ENCODE measurements around the gene INPP4B. TPM values are rescaled to one million over a fixed set of nuclear protein-coding genes. Genes with fewer than 3 reads are reported as not detected.

The INPP4B gene
- total RNA-seq, 1 experiment from 2014 or later: 41.0 TPM

GRCh38 chr4:142350871-142351270, 495.2 kb downstream of the INPP4B start:
- H3K79me2 ChIP-seq (ENCODE audit: low read length): 0 out of 2 replicates have a peak, but pooled peaks cover 26% of the 10 kb centered on the region

GRCh38 chr4:142348613-142349021, 497.5 kb downstream of the INPP4B start:
- H4K20me1 ChIP-seq (ENCODE audit: low read length): no peaks in the 10 kb centered on the region
- ChIA-PET CTCF (no interaction called here), POLR2A (ENCODE audit: unreplicated experiment) (interaction anchor here (0.5 kb wide), 1 partner anchor 145 kb away, joined by 4 read pairs; no protein-coding TSS in a partner anchor)
- no peaks in the 10 kb centered on the region for H3K9me2 ChIP-seq (replicated peaks; ENCODE audit: low read length)
- no TSS peak for BruUV-seq (replicated peaks)
- H3K27ac ChIP-seq (ENCODE audit: low read length): no peak overlapping the region
- H3K9ac ChIP-seq (ENCODE audit: low read length): no peak overlapping the region
- TF ChIP-seq CTCF (conservative IDR thresholded peaks at IDR 0.05; ENCODE audit: low read depth, low read length): no peak
- TF ChIP-seq EZH2phosphoT487 (IDR thresholded peaks at IDR 0.05; ENCODE audit: borderline replicate concordance, low read length): no peak
- TF ChIP-seq EZH2 (IDR thresholded peaks at IDR 0.05; ENCODE audit: low read length, unreplicated experiment): no peak
- no peak overlapping the region for H3K4me3 ChIP-seq (ENCODE audit: low read length)
- no peaks in the 10 kb centered on the region for H3K27me3 ChIP-seq (ENCODE audit: low read length)
- no peaks in the 10 kb centered on the region for H3F3A ChIP-seq (ENCODE audit: low read length, unreplicated experiment)
- no peak overlapping the region for H3K4me2 ChIP-seq (ENCODE audit: low read length)
- no peaks in the 10 kb centered on the region for H3K9me3 ChIP-seq (ENCODE audit: low read length)
- peaks cover 30% of the 10 kb centered on the region; the same call in 1 of the 2 replicates for H3K79me2 ChIP-seq (ENCODE audit: low read length)
- no peaks in the 10 kb centered on the region for H3K36me3 ChIP-seq (ENCODE audit: low read depth, low read length)
- peaks cover 35% of the 10 kb centered on the region for H3K4me1 ChIP-seq (ENCODE audit: insufficient read depth, low read length)
- ATAC-seq (no peak), DNase-seq (no peak)
- intact Hi-C loops (cut with micrococcal nuclease): no loop called here
- H2AFZ ChIP-seq (ENCODE audit: low read length): no peak overlapping the region

More at GRCh38 chr4:142350871-142351270, 495.2 kb downstream of the INPP4B start:
- DNase-seq: peak; percentile 67
- H4K20me1 ChIP-seq (ENCODE audit: low read length): no peaks in the 10 kb centered on the region
- H3K36me3 ChIP-seq (ENCODE audit: low read depth, low read length): no peaks in the 10 kb centered on the region
- TF ChIP-seq EZH2phosphoT487 (IDR thresholded peaks at IDR 0.05; ENCODE audit: borderline replicate concordance, low read length) (no peak), EZH2 (IDR thresholded peaks at IDR 0.05; ENCODE audit: low read length, unreplicated experiment) (no peak)
- intact Hi-C loops (cut with micrococcal nuclease): loop anchor here (5.0 kb wide), 5 partner anchors 121 to 1194 kb away; no protein-coding TSS in a partner anchor
- no TSS peak for BruUV-seq (replicated peaks)
- peak; percentile 89 for ATAC-seq
- peaks cover 55% of the 10 kb centered on the region for H3K4me1 ChIP-seq (ENCODE audit: insufficient read depth, low read length)
- H3K9me2 ChIP-seq (replicated peaks; ENCODE audit: low read length): no peaks in the 10 kb centered on the region
- no peaks in the 10 kb centered on the region for H3K9me3 ChIP-seq (ENCODE audit: low read length)
- H3K4me3 ChIP-seq (ENCODE audit: low read length): no peak overlapping the region
- H3K27ac ChIP-seq (ENCODE audit: low read length): peak overlapping the region; percentile 27
- no peaks in the 10 kb centered on the region for H3F3A ChIP-seq (ENCODE audit: low read length, unreplicated experiment)
- H3K27me3 ChIP-seq (ENCODE audit: low read length): no peaks in the 10 kb centered on the region
- 0 out of 2 replicates have a peak overlapping the region, but pooled peaks have one; percentile 7 for H2AFZ ChIP-seq (ENCODE audit: low read length)
- CTCF ChIA-PET: interaction anchor here (0.6 to 1.0 kb wide), 2 partner anchors 218 to 224 kb away, joined by 3 read pairs; no protein-coding TSS in a partner anchor
- POLR2A ChIA-PET (ENCODE audit: unreplicated experiment): interaction anchor here (1.2 kb wide), 1 partner anchor 123 kb away, joined by 3 read pairs; no protein-coding TSS in a partner anchor
- H3K4me2 ChIP-seq (ENCODE audit: low read length): peak overlapping the region; percentile 49
- no peak overlapping the region for H3K9ac ChIP-seq (ENCODE audit: low read length)

GRCh38 chr4:142347241-142347640, 498.9 kb downstream of the INPP4B start:
- BruUV-seq (replicated peaks): no TSS peak
- ChIA-PET CTCF (no interaction called here), POLR2A (ENCODE audit: unreplicated experiment) (no interaction called here)
- H3K27me3 ChIP-seq (ENCODE audit: low read length): no peaks in the 10 kb centered on the region
- peaks cover 22% of the 10 kb centered on the region for H3K4me1 ChIP-seq (ENCODE audit: insufficient read depth, low read length)
- intact Hi-C loops (cut with micrococcal nuclease): no loop called here
- H3K9me2 ChIP-seq (replicated peaks; ENCODE audit: low read length): no peaks in the 10 kb centered on the region
- ATAC-seq: no peak
- no peak overlapping the region for H3K4me3 ChIP-seq (ENCODE audit: low read length)
- no peaks in the 10 kb centered on the region for H3K9me3 ChIP-seq (ENCODE audit: low read length)
- peaks cover 26% of the 10 kb centered on the region; the same call in 1 of the 2 replicates for H3K79me2 ChIP-seq (ENCODE audit: low read length)
- no peaks in the 10 kb centered on the region for H3F3A ChIP-seq (ENCODE audit: low read length, unreplicated experiment)
- H3K9ac ChIP-seq (ENCODE audit: low read length): no peak overlapping the region
- peak; percentile 77 for DNase-seq
- H4K20me1 ChIP-seq (ENCODE audit: low read length): no peaks in the 10 kb centered on the region
- TF ChIP-seq EZH2phosphoT487 (IDR thresholded peaks at IDR 0.05; ENCODE audit: borderline replicate concordance, low read length) (no peak), EZH2 (IDR thresholded peaks at IDR 0.05; ENCODE audit: low read length, unreplicated experiment) (no peak), CTCF (conservative IDR thresholded peaks at IDR 0.05; ENCODE audit: low read depth, low read length) (no peak)
- H3K36me3 ChIP-seq (ENCODE audit: low read depth, low read length): no peaks in the 10 kb centered on the region
- no peak overlapping the region for H3K27ac ChIP-seq (ENCODE audit: low read length)
- H3K4me2 ChIP-seq (ENCODE audit: low read length): 0 out of 2 replicates have a peak overlapping the region, but pooled peaks have one; percentile 6
- no peak overlapping the region for H2AFZ ChIP-seq (ENCODE audit: low read length)

Data from PC-3 (cell line).